Measurements from ENCODE around the gene DHX35. TPM values are rescaled to one million over a fixed set of nuclear protein-coding genes. Genes with fewer than 3 reads are reported as not detected.

The DHX35 gene
- total RNA-seq, 1 experiment from 2014 or later: 12.1 TPM

GRCh38 chr20:38987777-38988176 is 25.6 kb downstream of the DHX35 start:
- intact Hi-C loops (cut with micrococcal nuclease; ENCODE audit: unreplicated experiment): no loop called here
- no peaks in the 10 kb centered on the region for H3K9me2 ChIP-seq (ENCODE audit: insufficient read depth)
- no peaks in the 10 kb centered on the region for H3K27me3 ChIP-seq (ENCODE audit: insufficient read depth, low read depth)
- no peak for DNase-seq
- no peak overlapping the region for H2AFZ ChIP-seq
- no TSS peak for BruUV-seq (replicated peaks)
- no peaks in the 10 kb centered on the region for H3K9me3 ChIP-seq (ENCODE audit: insufficient read depth, low read depth)
- H3K4me3 ChIP-seq: no peak overlapping the region
- H3K79me2 ChIP-seq (ENCODE audit: low read depth): peaks cover 13% of the 10 kb centered on the region; the same call in 1 of the 2 replicates
- H3K4me2 ChIP-seq: no peak overlapping the region
- TF ChIP-seq EZH2 (IDR thresholded peaks at IDR 0.05; ENCODE audit: low read depth) (no peak), CTCF (conservative IDR thresholded peaks at IDR 0.05) (no peak)
- H3K36me3 ChIP-seq (ENCODE audit: low read depth): peaks cover 24% of the 10 kb centered on the region; the same call in 1 of the 2 replicates
- H3K27ac ChIP-seq: no peak overlapping the region
- H3F3A ChIP-seq (ENCODE audit: insufficient read depth, low read depth): peaks cover 29% of the 10 kb centered on the region
- H4K20me1 ChIP-seq (ENCODE audit: insufficient read depth): no peaks in the 10 kb centered on the region
- CTCF ChIA-PET: no interaction called here
- H3K4me1 ChIP-seq (replicated peaks; ENCODE audit: insufficient read depth): peaks cover 35% of the 10 kb centered on the region
- POLR2A ChIA-PET (ENCODE audit: unreplicated experiment): no interaction called here

GRCh38 chr20:38990728-38991127 is 28.6 kb downstream of the DHX35 start:
- H3K36me3 ChIP-seq (ENCODE audit: low read depth): peaks cover 18% of the 10 kb centered on the region
- POLR2A ChIA-PET (ENCODE audit: unreplicated experiment): no interaction called here
- CTCF ChIA-PET: no interaction called here

GRCh38 chr20:38991814-38992704 is 29.9 kb downstream of the DHX35 start:
- intact Hi-C loops (cut with micrococcal nuclease; ENCODE audit: unreplicated experiment): no loop called here
- no peak for TF ChIP-seq EZH2 (IDR thresholded peaks at IDR 0.05; ENCODE audit: low read depth)
- no peak for TF ChIP-seq CTCF (conservative IDR thresholded peaks at IDR 0.05)
- peaks cover 18% of the 10 kb centered on the region for H3K36me3 ChIP-seq (ENCODE audit: low read depth)
- no peak overlapping the region for H3K4me3 ChIP-seq
- H3K27ac ChIP-seq: no peak overlapping the region
- no peaks in the 10 kb centered on the region for H3K27me3 ChIP-seq (ENCODE audit: insufficient read depth, low read depth)
- ChIA-PET CTCF (no interaction called here), POLR2A (ENCODE audit: unreplicated experiment) (no interaction called here)
- peaks cover 3% of the 10 kb centered on the region; the same call in 1 of the 2 replicates for H3K79me2 ChIP-seq (ENCODE audit: low read depth)
- no peak for DNase-seq
- H2AFZ ChIP-seq: no peak overlapping the region
- no peaks in the 10 kb centered on the region for H4K20me1 ChIP-seq (ENCODE audit: insufficient read depth)
- H3K9me3 ChIP-seq (ENCODE audit: insufficient read depth, low read depth): no peaks in the 10 kb centered on the region
- no TSS peak for BruUV-seq (replicated peaks)
- no peak overlapping the region for H3K4me2 ChIP-seq
- peaks cover 1% of the 10 kb centered on the region for H3K4me1 ChIP-seq (replicated peaks; ENCODE audit: insufficient read depth)
- no peaks in the 10 kb centered on the region for H3K9me2 ChIP-seq (ENCODE audit: insufficient read depth)
- peaks cover 6% of the 10 kb centered on the region; the same call in 1 of the 2 replicates for H3F3A ChIP-seq (ENCODE audit: insufficient read depth, low read depth)

More at GRCh38 chr20:38990728-38991127, 28.6 kb downstream of the DHX35 start:
- intact Hi-C loops (cut with micrococcal nuclease; ENCODE audit: unreplicated experiment): no loop called here
- no peak overlapping the region for H3K27ac ChIP-seq
- H2AFZ ChIP-seq: no peak overlapping the region
- no peak for TF ChIP-seq CTCF (conservative IDR thresholded peaks at IDR 0.05)
- TF ChIP-seq EZH2 (IDR thresholded peaks at IDR 0.05; ENCODE audit: low read depth): no peak
- H4K20me1 ChIP-seq (ENCODE audit: insufficient read depth): no peaks in the 10 kb centered on the region
- no peaks in the 10 kb centered on the region for H3K27me3 ChIP-seq (ENCODE audit: insufficient read depth, low read depth)
- H3F3A ChIP-seq (ENCODE audit: insufficient read depth, low read depth): peaks cover 19% of the 10 kb centered on the region
- H3K79me2 ChIP-seq (ENCODE audit: low read depth): peaks cover 8% of the 10 kb centered on the region; the same call in 1 of the 2 replicates
- H3K4me2 ChIP-seq: no peak overlapping the region
- no peaks in the 10 kb centered on the region for H3K9me2 ChIP-seq (ENCODE audit: insufficient read depth)
- H3K9me3 ChIP-seq (ENCODE audit: insufficient read depth, low read depth): no peaks in the 10 kb centered on the region
- no peak for DNase-seq
- no TSS peak for BruUV-seq (replicated peaks)
- H3K4me3 ChIP-seq: no peak overlapping the region
- H3K4me1 ChIP-seq (replicated peaks; ENCODE audit: insufficient read depth): peaks cover 14% of the 10 kb centered on the region
